HepG2 (cell line): ENCODE measurements around the gene SLC35F6. TPM values are rescaled to one million over a fixed set of nuclear protein-coding genes. Genes with fewer than 3 reads are reported as not detected.

Source experiments
- ATAD3A ChIP-seq: sonication (generic); formaldehyde crosslinking; IDR thresholded peaks from 2 replicates; pipeline ENCODE4 v1.4.0; 2020; ENCODE audit warnings: missing genetic modification reagents
- ATF1 ChIP-seq: IDR thresholded peaks from 2 replicates; pipeline ENCODE4 v1.6.1; 2016; ENCODE audit warnings: mild to moderate bottlenecking, control low read depth
- HES4 ChIP-seq: sonication (generic); formaldehyde crosslinking; IDR thresholded peaks from 2 replicates; pipeline ENCODE4 v1.9.0; 2021; ENCODE audit warnings: mild to moderate bottlenecking, missing genetic modification reagents, borderline replicate concordance
- HNF4A ChIP-seq: sonication (generic); formaldehyde crosslinking; IDR thresholded peaks from 2 replicates; pipeline ENCODE4 v1.4.0; 2020; ENCODE audit warnings: missing genetic modification reagents
- HOXA7 ChIP-seq: sonication (generic); formaldehyde crosslinking; IDR thresholded peaks from 2 replicates; pipeline ENCODE4 v1.8.1; 2022; ENCODE audit warnings: mild to moderate bottlenecking, missing genetic modification reagents, moderate library complexity
- IKZF4 ChIP-seq: sonication (generic); formaldehyde crosslinking; IDR thresholded peaks from 2 replicates; pipeline ENCODE4 v1.5.1; 2020; ENCODE audit warnings: borderline replicate concordance, mild to moderate bottlenecking, low read depth, missing genetic modification reagents; ENCODE audit errors: not compliant biosample characterization
- IRX3 ChIP-seq: sonication (generic); formaldehyde crosslinking; IDR thresholded peaks from 2 replicates; pipeline ENCODE4 v1.8.1; 2023; ENCODE audit warnings: mild to moderate bottlenecking, low read depth, missing genetic modification reagents, borderline replicate concordance
- PAF1 ChIP-seq: IDR thresholded peaks from 2 replicates; pipeline ENCODE4 v1.6.1; 2016; ENCODE audit warnings: missing genetic modification reagents, missing compliant biosample characterization
- PHF21A ChIP-seq: sonication (generic); formaldehyde crosslinking; IDR thresholded peaks from 2 replicates; pipeline ENCODE4 v1.5.0; 2020; ENCODE audit warnings: mild to moderate bottlenecking, missing genetic modification reagents
- PLRG1 ChIP-seq: fragments of 450-650 bp; conservative IDR thresholded peaks from 2 replicates; pipeline ENCODE4 v1.6.1; 2016
- RARG ChIP-seq: sonication (generic); formaldehyde crosslinking; IDR thresholded peaks from 2 replicates; pipeline ENCODE4 v1.4.0; 2020; ENCODE audit warnings: low read depth, mild to moderate bottlenecking, missing genetic modification reagents
- RXRB ChIP-seq: IDR thresholded peaks from 2 replicates; pipeline ENCODE4 v1.6.1; 2016; ENCODE audit warnings: borderline replicate concordance, missing genetic modification reagents, missing compliant biosample characterization
- SAP130 ChIP-seq: IDR thresholded peaks from 2 replicates; pipeline ENCODE4 v1.6.1; 2016; ENCODE audit warnings: low read depth
- SETDB1 ChIP-seq: sonication (generic); formaldehyde crosslinking; IDR thresholded peaks from 2 replicates; pipeline ENCODE4 v1.5.1; 2020; ENCODE audit warnings: missing genetic modification reagents, mild to moderate bottlenecking, borderline replicate concordance
- SOX5 ChIP-seq: IDR thresholded peaks from 2 replicates; pipeline ENCODE4 v1.6.1; 2016; ENCODE audit warnings: borderline replicate concordance
- SSRP1 ChIP-seq: IDR thresholded peaks from 2 replicates; pipeline ENCODE4 v1.6.1; 2016; ENCODE audit warnings: control low read depth
- THAP11 ChIP-seq: IDR thresholded peaks from 2 replicates; pipeline ENCODE4 v1.6.1; 2016; ENCODE audit warnings: missing biosample characterization, missing genetic modification reagents
- polyA plus RNA-seq, 8 experiments: library from polyadenylated mRNA; depleted of rRNA in 3 of 8; stranded (reverse) in 7 of 8; unstranded in 1 of 8; fragments of >200 nt; fragmentation: Illumina TruSeq in 4 of 8; extraction: Trizol in 4 of 8; gene quantifications; 2 replicates each; pipeline versions ENCODE4 v1.2.1 to v1.2.3, GENCODE V29; 2011 to 2016; ENCODE audit warnings: low read depth in 4 of 8, missing spikeins in 1 of 8, mixed read lengths in 1 of 8; ENCODE audit not compliant: insufficient read depth in 1 of 8
- total RNA-seq, 5 experiments: library from RNA; depleted of rRNA; stranded (reverse); fragments of >200 nt; fragmentation: Illumina TruSeq; extraction: Trizol; gene quantifications; 2 replicates each; pipeline ENCODE4 v1.2.3, GENCODE V29; 2016; ENCODE audit warnings: low read depth in 1 of 5
- TF ChIP-seq, protein P1 (sequence below): sonication (generic); formaldehyde crosslinking; conservative IDR thresholded peaks from 2 replicates; pipeline ENCODE4 v1.5.0; 2020; ENCODE audit warnings: missing genetic modification reagents
- TF ChIP-seq, protein P2 (sequence below): sonication (generic); formaldehyde crosslinking; IDR thresholded peaks from 2 replicates; pipeline ENCODE4 v1.9.0; 2021; ENCODE audit warnings: missing genetic modification reagents, mild to moderate bottlenecking, borderline replicate concordance
- TF ChIP-seq, protein P3 (sequence below): sonication (generic); formaldehyde crosslinking; IDR thresholded peaks from 2 replicates; pipeline ENCODE4 v1.5.1; 2020; ENCODE audit warnings: missing genetic modification reagents, mild to moderate bottlenecking, borderline replicate concordance
- TF ChIP-seq, protein P4 (sequence below): sonication (generic); formaldehyde crosslinking; IDR thresholded peaks from 2 replicates; pipeline ENCODE4 v1.9.0; 2021; ENCODE audit warnings: missing genetic modification reagents, mild to moderate bottlenecking, borderline replicate concordance
- TF ChIP-seq, protein P5 (sequence below): sonication (generic); formaldehyde crosslinking; IDR thresholded peaks from 2 replicates; pipeline ENCODE4 v1.4.0; 2020; ENCODE audit warnings: low read depth, mild to moderate bottlenecking, missing genetic modification reagents

The SLC35F6 gene
- total and polyA plus RNA-seq, 2 of the 13 experiments (the other 11 are each of a cell fraction or from before 2014, with no cell fraction given) = 15.2 to 21.2 TPM

DNA sequence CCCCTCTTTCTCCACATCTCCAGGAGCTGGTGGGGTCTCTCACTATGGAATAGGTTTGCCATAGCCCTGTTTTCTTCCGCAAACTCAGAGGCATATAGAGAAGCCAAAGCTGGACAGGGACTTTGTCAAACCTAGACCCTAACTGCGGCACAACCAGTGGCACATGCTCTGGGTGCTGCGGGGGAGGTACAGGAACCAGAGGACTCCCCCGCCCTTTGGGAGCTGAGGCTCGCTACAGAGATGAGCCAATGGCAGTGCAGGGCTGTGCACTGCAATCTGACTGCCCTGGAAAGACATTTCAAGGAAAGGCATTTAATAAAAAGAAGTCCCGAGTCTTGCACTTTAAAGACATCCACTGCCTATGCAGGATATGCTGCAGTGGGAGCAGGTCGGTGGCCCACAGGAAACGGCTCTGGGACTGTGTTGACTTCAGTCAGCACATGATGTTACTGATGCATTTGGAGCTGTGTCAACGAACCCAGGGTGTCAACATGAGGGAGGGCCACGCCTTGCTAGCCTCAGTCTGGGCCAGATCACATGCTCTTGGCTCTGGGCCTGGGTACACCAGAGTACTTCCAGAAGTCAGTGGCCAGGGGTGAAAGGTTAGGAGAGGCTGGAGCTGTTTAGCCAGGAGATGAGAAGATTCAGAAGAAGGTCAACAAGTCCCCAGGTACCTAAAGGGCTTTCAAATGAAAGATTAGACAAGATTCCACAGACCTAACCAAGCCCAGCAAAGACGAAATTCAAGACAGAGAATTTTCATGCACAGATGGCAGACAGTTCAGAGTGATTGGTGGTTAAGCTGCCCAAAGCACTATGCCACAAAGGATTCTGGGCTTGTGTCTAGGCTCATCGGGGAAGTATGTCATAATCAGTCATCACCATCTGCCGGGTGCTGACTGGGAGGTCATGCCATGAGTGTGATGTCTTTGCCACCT is 8.2 kb downstream of the SLC35F6 start (continued):
- TF ChIP-seq, protein P1, sequence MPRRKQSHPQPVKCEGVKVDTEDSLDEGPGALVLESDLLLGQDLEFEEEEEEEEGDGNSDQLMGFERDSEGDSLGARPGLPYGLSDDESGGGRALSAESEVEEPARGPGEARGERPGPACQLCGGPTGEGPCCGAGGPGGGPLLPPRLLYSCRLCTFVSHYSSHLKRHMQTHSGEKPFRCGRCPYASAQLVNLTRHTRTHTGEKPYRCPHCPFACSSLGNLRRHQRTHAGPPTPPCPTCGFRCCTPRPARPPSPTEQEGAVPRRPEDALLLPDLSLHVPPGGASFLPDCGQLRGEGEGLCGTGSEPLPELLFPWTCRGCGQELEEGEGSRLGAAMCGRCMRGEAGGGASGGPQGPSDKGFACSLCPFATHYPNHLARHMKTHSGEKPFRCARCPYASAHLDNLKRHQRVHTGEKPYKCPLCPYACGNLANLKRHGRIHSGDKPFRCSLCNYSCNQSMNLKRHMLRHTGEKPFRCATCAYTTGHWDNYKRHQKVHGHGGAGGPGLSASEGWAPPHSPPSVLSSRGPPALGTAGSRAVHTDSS (CRISPR knock-in tag) = no peak
- no peak for TF ChIP-seq ATF1 (CRISPR knock-in tag)
- TF ChIP-seq IRX3 (CRISPR knock-in tag) = no peak
- TF ChIP-seq PHF21A (CRISPR knock-in tag) = no peak
- no peak for TF ChIP-seq PLRG1
- TF ChIP-seq RARG = no peak
- peak; percentile 64 for TF ChIP-seq HNF4A (CRISPR knock-in tag)
- TF ChIP-seq PAF1 (CRISPR knock-in tag) = no peak
- no peak for TF ChIP-seq HOXA7 (CRISPR knock-in tag)
- TF ChIP-seq, protein P2, sequence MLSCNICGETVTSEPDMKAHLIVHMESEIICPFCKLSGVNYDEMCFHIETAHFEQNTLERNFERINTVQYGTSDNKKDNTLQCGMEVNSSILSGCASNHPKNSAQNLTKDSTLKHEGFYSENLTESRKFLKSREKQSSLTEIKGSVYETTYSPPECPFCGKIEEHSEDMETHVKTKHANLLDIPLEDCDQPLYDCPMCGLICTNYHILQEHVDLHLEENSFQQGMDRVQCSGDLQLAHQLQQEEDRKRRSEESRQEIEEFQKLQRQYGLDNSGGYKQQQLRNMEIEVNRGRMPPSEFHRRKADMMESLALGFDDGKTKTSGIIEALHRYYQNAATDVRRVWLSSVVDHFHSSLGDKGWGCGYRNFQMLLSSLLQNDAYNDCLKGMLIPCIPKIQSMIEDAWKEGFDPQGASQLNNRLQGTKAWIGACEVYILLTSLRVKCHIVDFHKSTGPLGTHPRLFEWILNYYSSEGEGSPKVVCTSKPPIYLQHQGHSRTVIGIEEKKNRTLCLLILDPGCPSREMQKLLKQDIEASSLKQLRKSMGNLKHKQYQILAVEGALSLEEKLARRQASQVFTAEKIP = no peak
- no peak for TF ChIP-seq IKZF4 (CRISPR knock-in tag)
- TF ChIP-seq SAP130 (CRISPR knock-in tag) = peak; percentile 97
- peak; percentile 48; the same call in 1 of the 2 replicates for TF ChIP-seq THAP11 (CRISPR knock-in tag)
- peak; percentile 95 for TF ChIP-seq RXRB (CRISPR knock-in tag)
- no peak for TF ChIP-seq HES4
- no peak for TF ChIP-seq ATAD3A
- TF ChIP-seq SOX5 = peak; percentile 84
- TF ChIP-seq SETDB1 = no peak
- TF ChIP-seq, protein P3, sequence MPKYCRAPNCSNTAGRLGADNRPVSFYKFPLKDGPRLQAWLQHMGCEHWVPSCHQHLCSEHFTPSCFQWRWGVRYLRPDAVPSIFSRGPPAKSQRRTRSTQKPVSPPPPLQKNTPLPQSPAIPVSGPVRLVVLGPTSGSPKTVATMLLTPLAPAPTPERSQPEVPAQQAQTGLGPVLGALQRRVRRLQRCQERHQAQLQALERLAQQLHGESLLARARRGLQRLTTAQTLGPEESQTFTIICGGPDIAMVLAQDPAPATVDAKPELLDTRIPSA = no peak
- TF ChIP-seq, protein P4, sequence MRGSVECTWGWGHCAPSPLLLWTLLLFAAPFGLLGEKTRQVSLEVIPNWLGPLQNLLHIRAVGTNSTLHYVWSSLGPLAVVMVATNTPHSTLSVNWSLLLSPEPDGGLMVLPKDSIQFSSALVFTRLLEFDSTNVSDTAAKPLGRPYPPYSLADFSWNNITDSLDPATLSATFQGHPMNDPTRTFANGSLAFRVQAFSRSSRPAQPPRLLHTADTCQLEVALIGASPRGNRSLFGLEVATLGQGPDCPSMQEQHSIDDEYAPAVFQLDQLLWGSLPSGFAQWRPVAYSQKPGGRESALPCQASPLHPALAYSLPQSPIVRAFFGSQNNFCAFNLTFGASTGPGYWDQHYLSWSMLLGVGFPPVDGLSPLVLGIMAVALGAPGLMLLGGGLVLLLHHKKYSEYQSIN = no peak
- TF ChIP-seq, protein P5, sequence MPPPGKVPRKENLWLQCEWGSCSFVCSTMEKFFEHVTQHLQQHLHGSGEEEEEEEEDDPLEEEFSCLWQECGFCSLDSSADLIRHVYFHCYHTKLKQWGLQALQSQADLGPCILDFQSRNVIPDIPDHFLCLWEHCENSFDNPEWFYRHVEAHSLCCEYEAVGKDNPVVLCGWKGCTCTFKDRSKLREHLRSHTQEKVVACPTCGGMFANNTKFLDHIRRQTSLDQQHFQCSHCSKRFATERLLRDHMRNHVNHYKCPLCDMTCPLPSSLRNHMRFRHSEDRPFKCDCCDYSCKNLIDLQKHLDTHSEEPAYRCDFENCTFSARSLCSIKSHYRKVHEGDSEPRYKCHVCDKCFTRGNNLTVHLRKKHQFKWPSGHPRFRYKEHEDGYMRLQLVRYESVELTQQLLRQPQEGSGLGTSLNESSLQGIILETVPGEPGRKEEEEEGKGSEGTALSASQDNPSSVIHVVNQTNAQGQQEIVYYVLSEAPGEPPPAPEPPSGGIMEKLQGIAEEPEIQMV (CRISPR knock-in tag) = no peak
- no peak for TF ChIP-seq SSRP1 (CRISPR knock-in tag)
